ENCODE measurements around the gene PON3.

DNA sequence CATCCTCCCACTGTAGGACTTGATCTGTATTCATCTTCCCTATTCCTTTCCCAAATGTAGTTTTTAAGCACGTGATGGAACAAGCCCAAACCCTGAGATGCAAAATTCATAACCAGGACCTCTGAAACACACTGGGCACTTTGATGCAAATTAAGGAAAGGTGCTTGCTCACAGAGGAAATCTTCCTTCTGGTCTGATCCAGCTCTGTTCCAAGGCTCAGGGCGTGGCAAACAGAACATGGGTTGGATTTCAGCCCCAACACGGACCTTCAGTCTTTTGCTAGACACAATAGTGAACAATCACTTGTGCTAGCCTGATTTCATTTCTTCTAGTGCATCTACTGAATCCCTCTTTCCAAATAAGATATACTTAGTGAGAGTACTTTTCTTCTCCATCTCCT is 27.9 kb downstream of the PON3 start:
- TF ChIP-seq CTCF (IDR thresholded peaks at IDR 0.05; ENCODE audit: low read length) (no peak), EZH2 (IDR thresholded peaks at IDR 0.05; ENCODE audit: borderline replicate concordance, low read length) (no peak)
